ENCODE measurements around the gene IL12A. TPM values are rescaled to one million over a fixed set of nuclear protein-coding genes. Genes with fewer than 3 reads are reported as not detected.

The IL12A gene
- polyA plus RNA-seq, 2 donors = 4.4 to 7.5 TPM

DNA sequence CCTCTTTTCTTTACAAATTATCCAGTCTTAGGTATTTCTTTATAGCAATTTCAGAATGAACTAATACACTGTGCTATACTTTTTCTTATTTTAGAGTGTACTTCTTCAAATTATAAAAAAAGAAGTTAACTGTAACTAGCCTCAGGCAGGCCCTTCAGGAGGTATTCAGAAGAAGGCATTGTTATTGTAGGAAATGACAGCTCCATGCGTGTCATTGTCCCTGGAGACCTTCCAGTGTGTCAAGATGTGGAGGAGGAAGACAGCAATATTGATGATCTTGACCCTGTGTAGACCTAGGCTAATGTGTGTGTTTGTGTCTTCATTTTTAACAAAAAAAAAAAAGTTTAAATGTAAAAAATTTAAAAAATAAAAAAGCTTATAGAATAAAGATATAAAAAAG lies 55.5 kb downstream of the IL12A start:
- H3K27me3 ChIP-seq (ENCODE audit: control insufficient read depth in 1 of 2, insufficient read depth in 2 of 2, low read length in 2 of 2) = no peaks in the 10 kb centered on the region
- H3K27ac ChIP-seq (ENCODE audit: low read depth in 2 of 2, low read length in 1 of 2) = no peak overlapping the region
- H3K36me3 ChIP-seq (ENCODE audit: control insufficient read depth in 2 of 2, insufficient read depth in 2 of 2, low read length in 1 of 2) = no peaks in the 10 kb centered on the region
- H3K4me3 ChIP-seq (ENCODE audit: low read depth in 1 of 2, low read length in 2 of 2) = no peak overlapping the region
- no peaks in the 10 kb centered on the region for H3K4me1 ChIP-seq (ENCODE audit: control insufficient read depth in 2 of 2, insufficient read depth in 2 of 2, low read length in 1 of 2)
- H3K9me3 ChIP-seq (ENCODE audit: control insufficient read depth in 2 of 2, insufficient read depth in 1 of 2, low read depth in 1 of 2, low read length in 1 of 2) = no peaks in the 10 kb centered on the region
- WGBS, 2 donors = 31 to 51% methylated on average over 1 of the region's 1 CpG

Other genes with a start within 250 kb of the IL12A start
- 1 to 10 TPM in 1 of 2 donors, under 1 TPM in 1; 0.61 to 1.0 TPM for gene SCHIP1, start 149.0 kb upstream of the IL12A start, polyA plus RNA-seq
- 1 to 10 TPM; 5.5 to 8.8 TPM for gene C3orf80, start 236.6 kb downstream of the IL12A start, polyA plus RNA-seq

Measured in esophagus (tissue), 2 donors.